Measurements from ENCODE around the gene FOLR3. TPM values are rescaled to one million over a fixed set of nuclear protein-coding genes. Genes with fewer than 3 reads are reported as not detected.
A peak's percentile ranks its signal among the peaks of the same experiment; 100 is the strongest.
"Not testable (repeated sequence)": the region's sequence is repeated elsewhere in the genome, so short reads cannot be mapped to it uniquely, and the experiment has no call there.

FOLR3 gene
- total RNA-seq = not detected

GRCh38 chr11:72135473-72135872, at the start of gene FOLR3:
Gene FOLR3 (plus strand): TSS chr11:72135725. CDS start chr11:72135953, 228 bp downstream.
- H3K9me3 ChIP-seq; H3K27ac ChIP-seq; DNase-seq (ENCODE audit: low spot score); H3K27me3 ChIP-seq (replicated peaks; ENCODE audit: insufficient read depth); H3K4me3 ChIP-seq; H3K36me3 ChIP-seq; intact Hi-C loops (cut with DNase I); H3K4me1 ChIP-seq (replicated peaks): not testable (repeated sequence)
- WGBS = 95% methylated on average over 4 of the region's 4 CpGs

- DNase-seq (ENCODE audit: low spot score) = no peak
- Histone ChIP-seq H3K9me3 (no peaks in the 10 kb centered on the region), H3K4me1 (replicated peaks) (peaks cover 9% of the 10 kb centered on the region), H3K27ac (no peak overlapping the region), H3K27me3 (replicated peaks; ENCODE audit: insufficient read depth) (no peaks in the 10 kb centered on the region), H3K4me3 (no peak overlapping the region), H3K36me3 (no peaks in the 10 kb centered on the region)
- intact Hi-C loops (cut with DNase I) = loop anchor here (5.0 kb wide), 1 partner anchor 111 kb away; no protein-coding TSS in a partner anchor
- TF ChIP-seq POLR2A (IDR thresholded peaks at IDR 0.05) (no peak), POLR2AphosphoS5 (IDR thresholded peaks at IDR 0.05) (no peak)
- TF ChIP-seq, protein P1, sequence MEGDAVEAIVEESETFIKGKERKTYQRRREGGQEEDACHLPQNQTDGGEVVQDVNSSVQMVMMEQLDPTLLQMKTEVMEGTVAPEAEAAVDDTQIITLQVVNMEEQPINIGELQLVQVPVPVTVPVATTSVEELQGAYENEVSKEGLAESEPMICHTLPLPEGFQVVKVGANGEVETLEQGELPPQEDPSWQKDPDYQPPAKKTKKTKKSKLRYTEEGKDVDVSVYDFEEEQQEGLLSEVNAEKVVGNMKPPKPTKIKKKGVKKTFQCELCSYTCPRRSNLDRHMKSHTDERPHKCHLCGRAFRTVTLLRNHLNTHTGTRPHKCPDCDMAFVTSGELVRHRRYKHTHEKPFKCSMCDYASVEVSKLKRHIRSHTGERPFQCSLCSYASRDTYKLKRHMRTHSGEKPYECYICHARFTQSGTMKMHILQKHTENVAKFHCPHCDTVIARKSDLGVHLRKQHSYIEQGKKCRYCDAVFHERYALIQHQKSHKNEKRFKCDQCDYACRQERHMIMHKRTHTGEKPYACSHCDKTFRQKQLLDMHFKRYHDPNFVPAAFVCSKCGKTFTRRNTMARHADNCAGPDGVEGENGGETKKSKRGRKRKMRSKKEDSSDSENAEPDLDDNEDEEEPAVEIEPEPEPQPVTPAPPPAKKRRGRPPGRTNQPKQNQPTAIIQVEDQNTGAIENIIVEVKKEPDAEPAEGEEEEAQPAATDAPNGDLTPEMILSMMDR (IDR thresholded peaks at IDR 0.05) = no peak
- WGBS = 72% methylated on average over 4 of the region's 4 CpGs
These were observed 47.3 kb upstream of the FOLR3 start for GRCh38 chr11:72088076-72088808.

DNA sequence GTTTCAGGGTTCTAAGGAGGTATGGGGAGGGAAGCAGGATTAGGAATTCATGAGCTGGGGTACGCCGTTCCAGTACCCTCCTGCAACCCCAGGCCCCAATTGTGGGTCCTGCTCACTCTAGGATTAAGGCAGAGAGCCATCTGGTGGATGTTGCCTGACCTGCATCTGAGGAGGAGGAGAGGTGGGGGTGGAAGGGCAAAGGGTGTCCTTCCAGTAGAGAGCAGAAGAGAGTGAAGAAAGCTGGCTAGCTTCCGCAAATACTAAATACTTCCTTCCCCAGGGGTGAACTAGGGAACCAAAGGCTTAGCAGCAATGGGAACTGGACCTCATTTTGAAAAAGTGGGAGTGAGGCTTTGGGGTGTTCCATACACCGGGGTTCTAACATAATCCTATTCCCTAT, 44.2 kb upstream of the FOLR3 start:
- H3K4me1 ChIP-seq (replicated peaks) = peaks cover 4% of the 10 kb centered on the region
- H3K27me3 ChIP-seq (replicated peaks; ENCODE audit: insufficient read depth) = no peaks in the 10 kb centered on the region
- TF ChIP-seq, protein P1 (IDR thresholded peaks at IDR 0.05) = peak; percentile 64 to 97 (median 91)
- TF ChIP-seq POLR2A (IDR thresholded peaks at IDR 0.05) (no peak), POLR2AphosphoS5 (IDR thresholded peaks at IDR 0.05) (peak; percentile 80)
- peak; percentile 71 for DNase-seq (ENCODE audit: low spot score)
- 33% methylated on average over 4 of the region's 4 CpGs for WGBS
- no peaks in the 10 kb centered on the region for H3K9me3 ChIP-seq
- peak overlapping the region; percentile 55 to 58 for H3K27ac ChIP-seq
- peaks cover 0 to 4% of the 10 kb centered on the region in 2 donors for H3K36me3 ChIP-seq
- no peak overlapping the region for H3K4me3 ChIP-seq
- intact Hi-C loops (cut with DNase I) = loop anchor here (2.0 kb wide), 1 partner anchor 66 kb away; no protein-coding TSS in a partner anchor

- H3K27me3 ChIP-seq (replicated peaks; ENCODE audit: insufficient read depth) = no peaks in the 10 kb centered on the region
- no peak for DNase-seq (ENCODE audit: low spot score)
- TF ChIP-seq, protein P1 (IDR thresholded peaks at IDR 0.05) = no peak
- no peak for TF ChIP-seq POLR2A (IDR thresholded peaks at IDR 0.05)
- no peak for TF ChIP-seq POLR2AphosphoS5 (IDR thresholded peaks at IDR 0.05)
- WGBS = 83% methylated on average over 3 of the region's 3 CpGs
- no peak overlapping the region for H3K27ac ChIP-seq
- no peak overlapping the region for H3K4me3 ChIP-seq
- peaks cover 10% of the 10 kb centered on the region for H3K4me1 ChIP-seq (replicated peaks)
- intact Hi-C loops (cut with DNase I) = no loop called here
- H3K9me3 ChIP-seq = no peaks in the 10 kb centered on the region
- peaks cover 7 to 19% of the 10 kb centered on the region in 2 donors for H3K36me3 ChIP-seq
These were observed 36.8 kb upstream of the FOLR3 start for GRCh38 chr11:72098741-72099140.

DNA sequence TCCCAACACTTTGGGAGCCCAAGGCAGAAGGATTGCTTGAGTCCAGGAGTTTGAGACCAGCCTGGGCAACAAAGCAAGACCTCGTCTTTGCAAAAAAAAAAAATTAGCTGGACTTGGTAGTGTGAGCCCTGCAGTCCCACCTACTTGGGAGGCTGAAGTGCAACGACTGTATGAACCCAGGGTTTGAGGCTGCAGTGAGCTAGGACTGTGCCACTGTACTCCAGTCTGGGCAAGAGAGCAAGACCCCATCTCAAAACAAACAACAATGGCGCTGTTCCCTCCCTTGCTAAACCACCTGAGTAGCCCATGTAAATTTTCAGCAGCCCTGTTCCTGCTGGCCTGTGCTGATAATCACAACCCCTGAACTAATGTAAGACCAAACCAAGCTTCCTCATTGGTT, 35.5 kb upstream of the FOLR3 start:
- Histone ChIP-seq H3K36me3 (peaks cover 3 to 19% of the 10 kb centered on the region in 2 donors), H3K4me3 (no peak overlapping the region), H3K27ac (no peak overlapping the region), H3K4me1 (replicated peaks) (peaks cover 10% of the 10 kb centered on the region), H3K9me3 (no peaks in the 10 kb centered on the region), H3K27me3 (replicated peaks; ENCODE audit: insufficient read depth) (no peaks in the 10 kb centered on the region)
- TF ChIP-seq, protein P1 (IDR thresholded peaks at IDR 0.05) = no peak
- no peak for TF ChIP-seq POLR2A (IDR thresholded peaks at IDR 0.05)
- TF ChIP-seq POLR2AphosphoS5 (IDR thresholded peaks at IDR 0.05) = no peak
- intact Hi-C loops (cut with DNase I) = no loop called here
- WGBS = 87% methylated on average over 3 of the region's 3 CpGs
- DNase-seq (ENCODE audit: low spot score) = no peak
